GM23338 (cell line): ENCODE data around the gene LOXL3. TPM values are rescaled to one million over a fixed set of nuclear protein-coding genes. Genes with fewer than 3 reads are reported as not detected.

Experiments used
- ATAC-seq: fragments of 200-7000 bp; cut with Tn5 transposase; 3 replicates; pipeline ENCODE4 v1.9.1; 2020
- DNase-seq: peaks from one replicate; pipeline ENCODE4 v3.0.0-alpha.2; 2015; ENCODE audit warnings: low spot score
- H2AFZ ChIP-seq: fragments of 200-600 bp; sonication (generic); 2 replicates; pipeline ENCODE4 v1.8.0; 2016; ENCODE audit warnings: antibody characterized with exemption, mild to moderate bottlenecking, moderate library complexity
- H3F3A ChIP-seq: fragments of 200-600 bp; sonication (generic); replicated peaks from 2 replicates; pipeline ENCODE4 v1.8.0; 2017; ENCODE audit warnings: antibody characterized with exemption, mixed run types, low read depth
- H3K27ac ChIP-seq: fragments of 200-600 bp; sonication (generic); 2 replicates; pipeline ENCODE4 v1.6.1; 2016; ENCODE audit warnings: low read depth
- H3K27me3 ChIP-seq: fragments of 200-600 bp; sonication (generic); 2 replicates; pipeline ENCODE4 v1.8.0; 2016; ENCODE audit warnings: mild to moderate bottlenecking, mixed run types, moderate library complexity; ENCODE audit not compliant: insufficient read depth
- H3K36me3 ChIP-seq: fragments of 200-600 bp; sonication (generic); 2 replicates; pipeline ENCODE4 v1.8.0; 2016; ENCODE audit warnings: mild to moderate bottlenecking; ENCODE audit not compliant: insufficient read depth
- H3K4me1 ChIP-seq: fragments of 200-600 bp; sonication (generic); 2 replicates; pipeline ENCODE4 v1.8.0; 2016; ENCODE audit warnings: mild to moderate bottlenecking, moderate library complexity; ENCODE audit not compliant: insufficient read depth
- H3K4me2 ChIP-seq: fragments of 200-600 bp; sonication (generic); 2 replicates; pipeline ENCODE4 v1.7.1; 2017; ENCODE audit warnings: mixed run types
- H3K4me3 ChIP-seq: fragments of 200-600 bp; sonication (generic); 2 replicates; pipeline ENCODE4 v1.6.1; 2016; ENCODE audit warnings: mixed run types
- H3K79me2 ChIP-seq: fragments of 200-600 bp; sonication (generic); replicated peaks from 2 replicates; pipeline ENCODE4 v1.8.0; 2017; ENCODE audit warnings: mild to moderate bottlenecking; ENCODE audit not compliant: insufficient read depth
- H3K9me2 ChIP-seq: fragments of 200-600 bp; sonication (generic); 2 replicates; pipeline ENCODE4 v1.8.0; 2017; ENCODE audit not compliant: insufficient read depth
- H4K20me1 ChIP-seq: fragments of 200-600 bp; sonication (generic); replicated peaks from 2 replicates; pipeline ENCODE4 v1.8.0; 2017; ENCODE audit warnings: mild to moderate bottlenecking; ENCODE audit not compliant: insufficient read depth
- H3K27ac Mint-ChIP-seq: 2 replicates; pipeline ENCODE4 v1.8.0; 2020; ENCODE audit warnings: inconsistent platforms, mild to moderate bottlenecking, moderate library complexity, mixed read lengths
- H3K27me3 Mint-ChIP-seq: 3 replicates; pipeline ENCODE4 v1.8.0; 2022; ENCODE audit warnings: low read depth, mild to moderate bottlenecking, moderate library complexity, mixed read lengths, inconsistent platforms; ENCODE audit not compliant: insufficient read depth, poor library complexity
- H3K36me3 Mint-ChIP-seq: 3 replicates; pipeline ENCODE4 v1.8.0; 2021; ENCODE audit warnings: low read depth, mild to moderate bottlenecking, inconsistent platforms, moderate library complexity, mixed read lengths
- H3K4me1 Mint-ChIP-seq: 3 replicates; pipeline ENCODE4 v1.8.0; 2020; ENCODE audit warnings: mild to moderate bottlenecking, inconsistent platforms, mixed read lengths
- H3K4me3 Mint-ChIP-seq: 3 replicates; pipeline ENCODE4 v1.8.0; 2021; ENCODE audit warnings: moderate library complexity, mild to moderate bottlenecking, inconsistent platforms, mixed read lengths
- H3K9me3 Mint-ChIP-seq: 3 replicates; pipeline ENCODE4 v1.8.0; 2020; ENCODE audit warnings: moderate library complexity, mild to moderate bottlenecking, inconsistent platforms, mixed read lengths
- CREB1 ChIP-seq: fragments of 250-450 bp; sonication (Bioruptor Pico); IDR thresholded peaks from 2 replicates; pipeline ENCODE4 v1.5.0; 2020; ENCODE audit warnings: low read depth, mild to moderate bottlenecking, moderate library complexity
- CTCF ChIP-seq, 2 experiments: fragments of 200-600 bp in 1 of 2; sonication (generic) in 1 of 2; conservative IDR thresholded peaks; 2 replicates each; pipeline versions ENCODE4 v1.5.1 to v1.6.1; 2016 to 2017; ENCODE audit warnings: antibody characterized with exemption in 2 of 2, low read depth in 2 of 2, mild to moderate bottlenecking in 2 of 2, moderate library complexity in 1 of 2
- EZH2 ChIP-seq: fragments of 200-600 bp; sonication (generic); IDR thresholded peaks from one replicate; pipeline ENCODE4 v1.8.0; 2017; ENCODE audit warnings: antibody characterized with exemption, mild to moderate bottlenecking, low read depth; ENCODE audit not compliant: unreplicated experiment
- EZH2phosphoT487 ChIP-seq: fragments of 200-600 bp; sonication (generic); IDR thresholded peaks from one replicate; pipeline ENCODE4 v1.8.1; 2018; ENCODE audit warnings: antibody characterized with exemption; ENCODE audit not compliant: unreplicated experiment
- JUNB ChIP-seq: IDR thresholded peaks from one replicate; pipeline ENCODE4 v1.6.1; 2016; ENCODE audit warnings: antibody characterized with exemption; ENCODE audit not compliant: unreplicated experiment
- NANOG ChIP-seq: IDR thresholded peaks from 2 replicates; pipeline ENCODE4 v1.6.1; 2016; ENCODE audit warnings: antibody characterized with exemption, borderline replicate concordance
- POLR2AphosphoS5 ChIP-seq: IDR thresholded peaks from 2 replicates; pipeline ENCODE4 v1.6.1; 2016; ENCODE audit warnings: antibody characterized with exemption, low read depth
- REST ChIP-seq: IDR thresholded peaks from one replicate; pipeline ENCODE4 v1.6.1; 2018; ENCODE audit warnings: antibody characterized with exemption; ENCODE audit not compliant: unreplicated experiment
- STAT1 ChIP-seq: IDR thresholded peaks from one replicate; pipeline ENCODE4 v1.6.1; 2016; ENCODE audit warnings: antibody characterized with exemption; ENCODE audit not compliant: unreplicated experiment
- ZNF114 ChIP-seq: fragments of 250-450 bp; sonication (Bioruptor Pico); IDR thresholded peaks from 2 replicates; pipeline ENCODE4 v1.5.0; 2020; ENCODE audit warnings: mild to moderate bottlenecking, moderate library complexity
- ZNF331 ChIP-seq: fragments of 250-450 bp; sonication (Bioruptor Pico); IDR thresholded peaks from 2 replicates; pipeline ENCODE4 v1.5.0; 2020; ENCODE audit warnings: low read depth, mild to moderate bottlenecking, moderate library complexity
- polyA plus RNA-seq: library from polyadenylated mRNA; unstranded; fragments of >200 nt; fragmentation: Nextera tagmentation; extraction: Ambion mirVana; gene quantifications from 2 replicates; pipeline ENCODE4 v1.2.1, GENCODE V29; 2016
- total RNA-seq: library from RNA; depleted of rRNA; stranded (reverse); fragments of >200 nt; shearing (Covaris generic); gene quantifications from 2 replicates; pipeline ENCODE4 v1.2.3, GENCODE V29; 2014
- TF ChIP-seq, protein P1 (sequence below): IDR thresholded peaks from 2 replicates; pipeline ENCODE4 v1.6.1; 2016; ENCODE audit warnings: antibody characterized with exemption

Gene LOXL3
- total and polyA plus RNA-seq, 2 experiments from 2014 or later: 4.7 to 14.9 TPM

DNA sequence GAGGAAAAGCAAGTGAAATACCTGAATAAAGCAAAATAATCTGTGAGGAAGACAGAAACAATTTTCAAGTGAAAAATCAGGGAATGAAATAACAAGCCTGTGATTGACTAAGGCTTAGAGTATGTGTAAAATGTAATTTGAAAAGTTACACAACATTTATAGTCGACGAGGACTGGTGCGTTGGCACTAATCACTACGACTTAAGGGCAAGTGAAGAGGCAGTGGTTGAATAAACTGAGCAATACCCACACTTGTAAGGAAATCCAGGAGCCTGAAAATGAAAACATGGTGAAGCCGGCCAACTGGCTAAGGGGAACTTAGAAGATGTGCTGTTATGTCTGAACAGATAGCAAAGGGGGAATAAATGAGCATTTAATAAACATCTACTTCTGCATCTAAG lies 14.1 kb upstream of the LOXL3 start (continued):
- no peak for TF ChIP-seq REST

DNA sequence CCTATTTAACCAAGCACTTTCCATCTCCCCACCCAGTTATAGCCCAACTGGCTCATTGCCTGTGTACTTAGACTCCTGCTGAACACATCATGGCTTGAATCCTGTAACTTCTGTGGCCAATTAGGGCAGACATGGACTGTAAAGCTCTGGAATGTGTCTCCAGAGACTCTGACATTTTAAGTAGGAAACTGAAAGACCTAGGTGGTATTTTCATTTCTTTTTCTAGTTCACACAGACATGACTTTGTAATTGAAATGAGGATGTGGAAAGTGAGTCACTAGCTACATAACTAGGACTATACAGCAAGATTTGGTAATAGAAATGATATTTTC lies 13.0 kb upstream of the LOXL3 start:
- ATAC-seq: no peak
- H3K4me1 Mint-ChIP-seq: peaks cover 5% of the 10 kb centered on the region; the same call in 1 of the 3 replicates
- H3K36me3 ChIP-seq: no peaks in the 10 kb centered on the region
- H4K20me1 ChIP-seq: no peaks in the 10 kb centered on the region; the same call in 1 of the 2 replicates
- H3K4me1 ChIP-seq: no peaks in the 10 kb centered on the region
- H3K4me3 Mint-ChIP-seq: no peak overlapping the region
- no peak overlapping the region for H3K27ac ChIP-seq
- no peaks in the 10 kb centered on the region for H3K79me2 ChIP-seq
- no peak overlapping the region for H3K4me2 ChIP-seq
- DNase-seq: no peak
- H3K27me3 ChIP-seq: peaks cover 4% of the 10 kb centered on the region; the same call in 1 of the 2 replicates
- no peak overlapping the region for H3K27ac Mint-ChIP-seq
- H3K36me3 Mint-ChIP-seq: no peaks in the 10 kb centered on the region
- H2AFZ ChIP-seq: no peak overlapping the region
- no peaks in the 10 kb centered on the region for H3K9me2 ChIP-seq
- H3F3A ChIP-seq: no peaks in the 10 kb centered on the region
- peaks cover 6% of the 10 kb centered on the region for H3K27me3 Mint-ChIP-seq
- no peaks in the 10 kb centered on the region for H3K9me3 Mint-ChIP-seq
- no peak overlapping the region for H3K4me3 ChIP-seq
- TF ChIP-seq REST (no peak), CTCF (conservative IDR thresholded peaks at IDR 0.05; ENCODE audit: low read depth in 2 of 2) (no peak), POLR2AphosphoS5 (no peak), ZNF331 (CRISPR knock-in tag) (no peak), CREB1 (CRISPR knock-in tag) (no peak), EZH2phosphoT487 (no peak), ZNF114 (CRISPR knock-in tag) (no peak), NANOG (no peak), STAT1 (no peak), JUNB (no peak), EZH2 (no peak)
- TF ChIP-seq, protein P1, sequence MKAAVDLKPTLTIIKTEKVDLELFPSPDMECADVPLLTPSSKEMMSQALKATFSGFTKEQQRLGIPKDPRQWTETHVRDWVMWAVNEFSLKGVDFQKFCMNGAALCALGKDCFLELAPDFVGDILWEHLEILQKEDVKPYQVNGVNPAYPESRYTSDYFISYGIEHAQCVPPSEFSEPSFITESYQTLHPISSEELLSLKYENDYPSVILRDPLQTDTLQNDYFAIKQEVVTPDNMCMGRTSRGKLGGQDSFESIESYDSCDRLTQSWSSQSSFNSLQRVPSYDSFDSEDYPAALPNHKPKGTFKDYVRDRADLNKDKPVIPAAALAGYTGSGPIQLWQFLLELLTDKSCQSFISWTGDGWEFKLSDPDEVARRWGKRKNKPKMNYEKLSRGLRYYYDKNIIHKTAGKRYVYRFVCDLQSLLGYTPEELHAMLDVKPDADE: no peak
